BE2C (cell line): ENCODE measurements around the gene ENTPD6. TPM values are rescaled to one million over a fixed set of nuclear protein-coding genes. Genes with fewer than 3 reads are reported as not detected.

Experiments
- DNase-seq: peaks from one replicate; pipeline ENCODE4 v3.0.0-alpha.2; 2020
- H3K27me3 ChIP-seq: fragments of 250-450 bp; sonication (Bioruptor Pico); 2 replicates; pipeline ENCODE4 v1.5.1; 2020; ENCODE audit warnings: mild to moderate bottlenecking
- H3K36me3 ChIP-seq: fragments of 250-450 bp; sonication (Bioruptor Pico); 2 replicates; pipeline ENCODE4 v1.5.1; 2020; ENCODE audit warnings: mild to moderate bottlenecking
- H3K4me1 ChIP-seq: fragments of 250-450 bp; sonication (Bioruptor Pico); 2 replicates; pipeline ENCODE4 v1.5.1; 2020
- H3K4me3 ChIP-seq: 2 replicates; pipeline ENCODE4 v1.5.1; 2011; ENCODE audit warnings: low read depth, low read length
- H3K9me3 ChIP-seq: fragments of 250-450 bp; sonication (Bioruptor Pico); 2 replicates; pipeline ENCODE4 v1.5.1; 2020
- polyA plus RNA-seq: library from polyadenylated mRNA; unstranded; fragments of >200 nt; gene quantifications from one replicate; pipeline ENCODE4 v1.2.1, GENCODE V29; 2012; ENCODE audit warnings: low read depth, missing spikeins; ENCODE audit not compliant: insufficient read length, insufficient read depth
- TF ChIP-seq, protein P1 (sequence below): IDR thresholded peaks from 2 replicates; pipeline ENCODE4 v1.5.1; 2012; ENCODE audit warnings: mild to moderate bottlenecking, low read depth, low read length

Gene ENTPD6
- polyA plus RNA-seq = 91.1 TPM

DNA sequence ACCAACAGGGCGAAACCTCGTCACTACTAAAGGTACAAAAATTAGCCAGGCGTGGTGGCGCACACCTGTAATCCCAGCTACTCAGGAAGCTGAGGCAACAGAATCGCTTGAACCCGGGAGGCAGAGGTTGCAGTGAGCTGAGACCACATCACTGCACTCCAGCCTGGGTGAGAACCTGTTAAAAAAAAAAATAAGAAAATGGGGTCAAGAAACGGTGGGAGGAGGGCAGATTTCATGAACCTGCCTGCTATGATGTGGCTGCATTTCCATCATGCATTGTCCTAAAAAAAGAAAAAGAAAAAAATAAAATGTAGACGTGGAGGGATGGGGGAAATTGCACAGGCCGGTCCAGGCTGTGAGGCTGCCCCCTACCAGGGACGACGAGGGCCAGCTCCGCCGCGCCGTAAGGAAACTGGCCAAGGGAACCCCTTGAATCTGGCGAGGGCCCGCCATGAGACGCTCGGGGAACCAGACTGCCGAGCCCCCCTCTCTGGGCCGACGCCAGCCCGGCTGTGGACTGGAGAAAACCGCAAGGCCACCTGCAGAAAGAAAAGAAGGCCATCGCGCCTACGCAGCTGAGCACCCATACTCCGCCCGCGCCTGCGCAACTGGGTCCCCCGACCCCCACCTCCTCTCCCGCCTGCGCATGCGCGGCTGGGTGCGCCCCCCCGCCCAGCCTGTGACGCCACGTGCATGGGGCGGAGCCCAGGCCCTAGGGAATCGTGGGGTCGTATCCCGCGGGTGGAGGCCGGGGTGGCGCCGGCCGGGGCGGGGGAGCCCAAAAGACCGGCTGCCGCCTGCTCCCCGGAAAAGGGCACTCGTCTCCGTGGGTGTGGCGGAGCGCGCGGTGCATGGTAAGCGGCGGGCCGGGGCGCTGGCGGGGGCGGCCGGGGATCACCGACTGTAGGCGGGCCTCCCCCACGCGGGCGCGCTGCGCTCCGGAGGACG, at the start of gene ENTPD6:
TSS of gene ENTPD6 (plus strand) at position 699 of the 948 bp plus-strand sequence. CDS start 10,825 bp downstream, outside the sequence.
- TF ChIP-seq, protein P1, sequence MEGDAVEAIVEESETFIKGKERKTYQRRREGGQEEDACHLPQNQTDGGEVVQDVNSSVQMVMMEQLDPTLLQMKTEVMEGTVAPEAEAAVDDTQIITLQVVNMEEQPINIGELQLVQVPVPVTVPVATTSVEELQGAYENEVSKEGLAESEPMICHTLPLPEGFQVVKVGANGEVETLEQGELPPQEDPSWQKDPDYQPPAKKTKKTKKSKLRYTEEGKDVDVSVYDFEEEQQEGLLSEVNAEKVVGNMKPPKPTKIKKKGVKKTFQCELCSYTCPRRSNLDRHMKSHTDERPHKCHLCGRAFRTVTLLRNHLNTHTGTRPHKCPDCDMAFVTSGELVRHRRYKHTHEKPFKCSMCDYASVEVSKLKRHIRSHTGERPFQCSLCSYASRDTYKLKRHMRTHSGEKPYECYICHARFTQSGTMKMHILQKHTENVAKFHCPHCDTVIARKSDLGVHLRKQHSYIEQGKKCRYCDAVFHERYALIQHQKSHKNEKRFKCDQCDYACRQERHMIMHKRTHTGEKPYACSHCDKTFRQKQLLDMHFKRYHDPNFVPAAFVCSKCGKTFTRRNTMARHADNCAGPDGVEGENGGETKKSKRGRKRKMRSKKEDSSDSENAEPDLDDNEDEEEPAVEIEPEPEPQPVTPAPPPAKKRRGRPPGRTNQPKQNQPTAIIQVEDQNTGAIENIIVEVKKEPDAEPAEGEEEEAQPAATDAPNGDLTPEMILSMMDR = peak; percentile 42; the same call in 1 of the 2 replicates
- H3K27me3 ChIP-seq = no peaks in the 10 kb centered on the region
- peak within 1 kb of the TSS; percentile 92 for H3K4me3 ChIP-seq
- peak; percentile 96 for DNase-seq
- peaks cover 9% of the 10 kb centered on the region for H3K4me1 ChIP-seq
- no peaks in the 10 kb centered on the region for H3K36me3 ChIP-seq
- H3K9me3 ChIP-seq = no peaks in the 10 kb centered on the region

DNA sequence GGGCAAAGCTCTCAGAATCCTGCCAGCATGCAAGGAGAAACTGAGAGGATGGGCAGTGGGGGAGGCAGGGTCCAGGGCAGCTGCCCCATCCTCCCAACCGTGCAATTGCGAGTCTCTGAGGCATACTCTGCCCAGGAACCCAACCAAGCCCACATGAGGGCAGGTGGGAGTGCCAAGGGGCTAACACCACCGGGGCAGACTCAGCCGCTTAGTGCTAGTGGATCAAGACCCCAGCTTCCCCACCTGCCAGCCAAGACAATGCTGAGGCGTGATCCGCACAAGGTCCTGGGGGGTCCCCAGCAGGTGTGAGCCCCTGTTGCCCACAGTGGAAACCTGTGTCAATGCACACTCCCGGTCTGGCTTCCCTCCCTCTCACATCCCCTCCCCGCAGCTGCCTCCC, 48.5 kb upstream of the ENTPD6 start:
- no peak overlapping the region for H3K4me3 ChIP-seq
- TF ChIP-seq, protein P1 = no peak
- H3K27me3 ChIP-seq = peaks cover 15% of the 10 kb centered on the region
- no peaks in the 10 kb centered on the region for H3K4me1 ChIP-seq
- no peaks in the 10 kb centered on the region for H3K36me3 ChIP-seq
- no peaks in the 10 kb centered on the region; the same call in 1 of the 2 replicates for H3K9me3 ChIP-seq
- DNase-seq = no peak

DNA sequence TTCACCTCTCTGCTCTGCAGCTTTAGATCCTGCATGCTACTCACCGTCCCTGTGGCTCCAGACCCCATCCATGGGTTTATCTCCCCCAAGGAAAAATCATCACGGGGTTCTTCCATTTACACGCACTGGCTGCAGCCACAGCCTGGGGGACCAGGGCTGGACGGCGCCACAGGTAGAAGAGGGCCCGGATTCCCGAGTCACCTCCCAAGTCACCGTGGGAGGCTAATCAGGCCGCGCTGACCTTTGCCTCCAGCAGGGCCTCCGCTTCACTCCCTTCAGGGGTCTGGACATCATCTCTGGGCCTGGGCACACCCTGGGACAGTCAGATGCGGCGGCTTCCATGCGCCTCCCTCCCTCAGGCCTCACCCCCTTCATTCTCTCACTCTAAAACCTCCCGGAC, 47.8 kb upstream of the ENTPD6 start:
- H3K36me3 ChIP-seq = no peaks in the 10 kb centered on the region
- DNase-seq = no peak
- H3K9me3 ChIP-seq = no peaks in the 10 kb centered on the region; the same call in 1 of the 2 replicates
- peaks cover 13% of the 10 kb centered on the region for H3K27me3 ChIP-seq
- H3K4me3 ChIP-seq = no peak overlapping the region
- TF ChIP-seq, protein P1 = no peak
- H3K4me1 ChIP-seq = no peaks in the 10 kb centered on the region

DNA sequence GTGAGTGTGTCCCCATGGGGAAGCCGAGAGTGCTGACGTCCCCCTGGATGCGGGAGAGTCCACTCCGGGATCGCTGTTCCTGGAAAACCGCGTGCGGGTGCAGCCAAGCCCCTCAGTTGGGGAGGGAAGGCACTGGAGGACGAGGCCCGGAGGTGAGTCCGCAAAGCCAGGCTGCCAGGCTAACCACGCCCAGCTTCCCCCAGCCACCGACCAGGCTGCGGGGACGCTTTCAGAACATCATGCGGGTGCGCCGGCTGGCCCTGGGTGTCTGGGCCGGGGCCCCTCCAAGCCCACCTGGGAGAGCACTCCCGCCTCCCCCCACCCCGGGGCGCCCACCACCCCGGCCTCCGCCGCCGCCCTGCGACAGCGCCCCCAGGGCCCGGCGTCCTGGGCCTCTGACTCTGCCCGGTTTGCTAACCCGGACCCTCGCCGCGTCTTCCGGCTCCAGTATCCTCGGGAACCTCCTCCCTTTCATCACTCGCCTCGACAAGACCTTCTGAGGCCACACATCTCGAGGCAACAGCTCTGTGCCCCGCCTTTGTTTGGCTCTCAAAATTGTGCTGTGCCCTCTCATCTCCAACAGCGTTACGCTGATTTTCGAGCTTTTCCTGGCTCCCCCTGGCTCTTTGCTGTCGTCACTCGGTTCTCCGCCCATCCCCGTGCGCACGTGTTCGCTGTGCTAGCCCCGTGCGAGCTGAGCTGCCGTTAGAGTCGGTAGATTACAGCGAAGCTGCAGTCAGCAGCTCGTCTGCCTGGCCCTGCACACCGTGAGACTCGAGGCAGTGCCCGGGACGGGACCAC, 47.1 kb upstream of the ENTPD6 start:
- no peaks in the 10 kb centered on the region; the same call in 1 of the 2 replicates for H3K9me3 ChIP-seq
- H3K36me3 ChIP-seq = no peaks in the 10 kb centered on the region
- TF ChIP-seq, protein P1 = no peak
- peak overlapping the region; percentile 15 for H3K4me3 ChIP-seq
- H3K27me3 ChIP-seq = peaks cover 13% of the 10 kb centered on the region
- no peaks in the 10 kb centered on the region for H3K4me1 ChIP-seq
- no peak for DNase-seq

DNA sequence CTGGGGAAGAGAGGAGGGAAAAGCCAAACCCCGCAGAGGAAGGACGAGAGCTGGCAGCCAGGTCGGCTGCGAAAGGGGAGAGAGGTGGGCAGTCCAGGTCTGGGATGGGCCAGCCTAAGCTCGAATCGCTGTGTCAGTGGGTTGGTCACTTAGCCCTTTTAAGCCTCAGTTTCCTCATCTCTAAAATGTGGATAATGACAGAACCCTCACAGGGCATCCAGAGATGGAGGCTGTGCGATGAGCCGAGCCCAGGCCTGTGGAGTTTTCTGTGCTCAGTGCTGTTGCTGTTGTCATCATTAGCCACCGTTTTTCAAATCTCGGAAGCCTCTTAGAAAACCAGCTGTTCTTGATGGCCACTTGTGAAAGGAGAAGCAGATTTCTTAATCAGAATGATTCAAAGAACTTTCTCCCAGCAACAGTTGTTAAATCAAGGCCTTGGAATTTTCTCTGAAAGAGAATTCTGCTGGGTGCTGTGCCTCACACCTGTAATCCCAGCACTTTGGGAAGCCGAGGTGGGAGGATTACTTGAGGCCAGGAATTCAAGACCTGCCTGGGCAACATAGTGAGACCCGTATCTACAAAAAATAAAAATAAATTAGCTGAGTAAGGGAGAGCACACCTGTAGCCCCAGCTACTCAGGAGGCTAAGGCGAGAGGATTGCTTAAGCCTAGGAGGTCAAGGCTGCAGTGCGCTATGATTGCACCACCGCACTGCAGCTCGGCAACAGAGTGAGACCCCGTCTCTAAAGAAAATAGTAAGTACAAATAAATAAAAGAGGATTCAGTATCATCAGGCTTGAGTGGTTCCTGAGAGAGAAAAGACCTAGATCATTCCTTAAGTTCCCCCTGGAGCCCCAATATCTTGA, 46.3 kb upstream of the ENTPD6 start:
- TF ChIP-seq, protein P1 = no peak
- Histone ChIP-seq H3K4me1 (no peaks in the 10 kb centered on the region), H3K27me3 (peaks cover 13% of the 10 kb centered on the region), H3K9me3 (no peaks in the 10 kb centered on the region; the same call in 1 of the 2 replicates), H3K4me3 (0 out of 2 replicates have a peak overlapping the region, but pooled peaks have one; percentile 15), H3K36me3 (no peaks in the 10 kb centered on the region)
- no peak for DNase-seq
